Esophagus muscularis mucosa (tissue), 4 donors: Measurements from ENCODE around the gene KLHL14. TPM values are rescaled to one million over a fixed set of nuclear protein-coding genes. Genes with fewer than 3 reads are reported as not detected.
A peak's percentile ranks its signal among the peaks of the same experiment; 100 is the strongest.

Experiments
- DNase-seq: peaks from one replicate; pipeline ENCODE4 v3.0.0-alpha.2; 2017; ENCODE audit errors: extremely low spot score
- H3K27ac ChIP-seq, 4 donors: fragments of 200-600 bp; sonication (generic); replicated peaks in 1 of 4; 1 replicate in 3 of 4; 2 replicates in 1 of 4; pipeline ENCODE4 v1.5.1; 2016 to 2019; ENCODE audit warnings: mild to moderate bottlenecking in 1 of 4
- H3K27me3 ChIP-seq, 4 donors: fragments of 200-600 bp; sonication (generic); one replicate each; pipeline versions ENCODE4 v1.5.1 to v1.6.0; 2016 to 2019
- H3K36me3 ChIP-seq, 4 donors: fragments of 200-600 bp; sonication (generic); one replicate each; pipeline ENCODE4 v1.5.1; 2016 to 2019
- H3K4me1 ChIP-seq, 4 donors: fragments of 200-600 bp; sonication (generic); one replicate each; pipeline ENCODE4 v1.5.1; 2016 to 2019
- H3K4me3 ChIP-seq, 4 donors: fragments of 200-600 bp; sonication (generic); 1 replicate in 2 of 4; 2 replicates in 2 of 4; pipeline ENCODE4 v1.5.1; 2016 to 2019; ENCODE audit warnings: mild to moderate bottlenecking in 4 of 4, moderate library complexity in 1 of 4
- H3K9me3 ChIP-seq, 4 donors: fragments of 200-600 bp; sonication (generic); 1 replicate in 3 of 4; 2 replicates in 1 of 4; pipeline ENCODE4 v1.5.1; 2016 to 2019
- EP300 ChIP-seq: sonication (generic); formaldehyde crosslinking; IDR thresholded peaks from one replicate; pipeline ENCODE4 v1.6.1; 2017; ENCODE audit warnings: antibody characterized with exemption
- POLR2A ChIP-seq: fragments of 450-650 bp; IDR thresholded peaks from one replicate; pipeline ENCODE4 v1.6.1; 2017; ENCODE audit warnings: antibody characterized with exemption, moderate library complexity, mild to moderate bottlenecking, low read depth
- POLR2AphosphoS5 ChIP-seq, 2 donors: sonication (generic); formaldehyde crosslinking; IDR thresholded peaks; one replicate each; pipeline ENCODE4 v1.6.1; 2017; ENCODE audit warnings: antibody characterized with exemption in 2 of 2
- WGBS: methylation state at CpG from one replicate; pipeline ENCODE4 v1.1.5; 2018; 5-methylcytosine and 5-hydroxymethylcytosine counted together
- intact Hi-C: fragments of 100-400 bp; cut with DNase I; formaldehyde crosslinking; loops from one replicate; pipeline ENCODE4 v1.15.1; 2023
- total RNA-seq, 4 donors: library from RNA; depleted of rRNA; stranded (reverse); fragments of >200 nt; gene quantifications; one replicate each; pipeline versions ENCODE4 v1.1.0 to v1.2.1, GENCODE V29; 2016
- TF ChIP-seq, protein P1 (sequence below), 3 experiments: fragments of 200-600 bp in 2 of 3; fragments of 450-650 bp in 1 of 3; sonication (generic) in 2 of 3; IDR thresholded peaks; one replicate each; pipeline ENCODE4 v1.5.1; 2017 to 2019; ENCODE audit warnings: antibody characterized with exemption in 3 of 3, mild to moderate bottlenecking in 2 of 3, moderate library complexity in 1 of 3

Gene KLHL14
- total RNA-seq, 4 donors from 2014 or later, result 0.06 to 0.50 (median 0.26) TPM; not detected in 1

GRCh38 chr18:32771169-32771751 is 1.6 kb downstream of the KLHL14 start:
- Histone ChIP-seq H3K4me1 (peaks cover 19 to 37% (median 30%) of the 10 kb centered on the region in 4 donors), H3K4me3 (peak overlapping the region; percentile 43 to 60 (median 50)), H3K27ac (no peak overlapping the region), H3K9me3 (no peaks in the 10 kb centered on the region), H3K36me3 (no peaks in the 10 kb centered on the region), H3K27me3 (peaks cover 0 to 58% (median 32%) of the 10 kb centered on the region in 4 donors)
- intact Hi-C loops, result no loop called here
- under 1% methylated on average over 16 of the region's 37 CpGs for WGBS
- TF ChIP-seq, protein P1, sequence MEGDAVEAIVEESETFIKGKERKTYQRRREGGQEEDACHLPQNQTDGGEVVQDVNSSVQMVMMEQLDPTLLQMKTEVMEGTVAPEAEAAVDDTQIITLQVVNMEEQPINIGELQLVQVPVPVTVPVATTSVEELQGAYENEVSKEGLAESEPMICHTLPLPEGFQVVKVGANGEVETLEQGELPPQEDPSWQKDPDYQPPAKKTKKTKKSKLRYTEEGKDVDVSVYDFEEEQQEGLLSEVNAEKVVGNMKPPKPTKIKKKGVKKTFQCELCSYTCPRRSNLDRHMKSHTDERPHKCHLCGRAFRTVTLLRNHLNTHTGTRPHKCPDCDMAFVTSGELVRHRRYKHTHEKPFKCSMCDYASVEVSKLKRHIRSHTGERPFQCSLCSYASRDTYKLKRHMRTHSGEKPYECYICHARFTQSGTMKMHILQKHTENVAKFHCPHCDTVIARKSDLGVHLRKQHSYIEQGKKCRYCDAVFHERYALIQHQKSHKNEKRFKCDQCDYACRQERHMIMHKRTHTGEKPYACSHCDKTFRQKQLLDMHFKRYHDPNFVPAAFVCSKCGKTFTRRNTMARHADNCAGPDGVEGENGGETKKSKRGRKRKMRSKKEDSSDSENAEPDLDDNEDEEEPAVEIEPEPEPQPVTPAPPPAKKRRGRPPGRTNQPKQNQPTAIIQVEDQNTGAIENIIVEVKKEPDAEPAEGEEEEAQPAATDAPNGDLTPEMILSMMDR (IDR thresholded peaks at IDR 0.05), result no peak
- no peak for TF ChIP-seq EP300
- TF ChIP-seq POLR2A, result no peak
- no peak for TF ChIP-seq POLR2AphosphoS5 (IDR thresholded peaks at IDR 0.05)
- no peak for DNase-seq

GRCh38 chr18:32770666-32771168 is 2.1 kb downstream of the KLHL14 start:
- H3K9me3 ChIP-seq, result no peaks in the 10 kb centered on the region
- no peaks in the 10 kb centered on the region for H3K36me3 ChIP-seq
- H3K4me3 ChIP-seq, result peak overlapping the region; percentile 43 to 60 (median 50)
- no peak for DNase-seq
- peaks cover 19 to 37% (median 30%) of the 10 kb centered on the region in 4 donors for H3K4me1 ChIP-seq
- H3K27me3 ChIP-seq, result peaks cover 0 to 58% (median 32%) of the 10 kb centered on the region in 4 donors
- no peak overlapping the region for H3K27ac ChIP-seq
- WGBS, result under 1% methylated on average over 25 of the region's 34 CpGs
- TF ChIP-seq POLR2AphosphoS5 (IDR thresholded peaks at IDR 0.05), result no peak
- no peak for TF ChIP-seq EP300
- TF ChIP-seq, protein P1 (IDR thresholded peaks at IDR 0.05), result no peak
- TF ChIP-seq POLR2A, result no peak
- intact Hi-C loops, result no loop called here

DNA sequence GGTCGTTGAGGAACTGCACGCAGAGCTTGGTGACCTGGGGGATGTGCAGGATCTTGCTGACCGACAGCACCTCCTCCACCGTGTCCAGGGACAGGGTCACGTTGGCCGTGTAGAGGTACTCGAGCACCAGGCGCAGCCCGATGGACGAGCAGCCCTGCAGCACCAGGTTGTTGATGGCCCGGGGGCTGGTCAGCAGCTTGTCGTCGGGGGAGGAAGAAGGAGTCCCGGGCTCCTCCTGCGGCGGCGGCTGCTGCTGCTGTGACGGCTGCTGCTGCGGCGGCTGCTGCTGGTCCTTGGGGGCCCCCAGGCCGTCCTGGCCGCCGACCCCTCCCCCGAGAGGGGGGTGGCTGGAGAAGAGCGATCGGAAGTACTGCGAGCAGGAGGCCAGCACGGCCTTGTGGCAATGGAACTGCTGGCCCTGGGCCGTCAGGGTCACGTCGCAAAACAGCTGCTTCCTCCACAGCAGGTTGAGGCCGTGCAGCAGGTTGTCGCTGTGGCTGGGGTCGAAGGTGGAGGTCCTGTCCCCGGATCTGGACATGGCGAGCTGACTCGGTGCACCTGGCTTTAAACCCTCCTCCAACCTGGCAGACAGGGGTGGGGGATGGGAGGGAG is 2.7 kb downstream of the KLHL14 start:
- peak overlapping the region; percentile 43 to 60 (median 50) for H3K4me3 ChIP-seq

DNA sequence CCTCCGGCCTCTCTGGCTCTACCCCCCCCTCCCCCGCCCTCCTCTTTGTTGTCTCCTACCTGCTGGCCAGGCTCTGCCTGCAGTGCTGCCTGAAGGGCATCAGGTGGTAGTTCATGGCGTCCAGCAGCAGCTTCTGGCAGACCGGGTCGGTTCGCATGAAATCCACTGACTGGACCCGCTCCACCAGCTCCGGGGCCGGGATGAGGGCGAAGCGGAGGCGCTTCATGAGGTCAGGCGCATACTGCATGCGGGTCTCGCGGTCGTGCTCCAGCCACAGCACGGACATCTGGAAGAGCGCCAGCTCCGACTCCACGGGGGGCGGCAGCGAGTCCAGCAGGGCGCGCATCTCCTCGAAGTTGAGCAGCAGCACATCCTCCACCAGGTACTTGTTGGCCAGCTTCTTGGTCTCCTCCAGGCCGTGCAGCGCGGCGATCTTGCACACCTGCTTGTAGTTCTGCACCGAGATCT is 3.2 kb downstream of the KLHL14 start:
- H3K9me3 ChIP-seq, result no peaks in the 10 kb centered on the region
- no peaks in the 10 kb centered on the region for H3K36me3 ChIP-seq
- no CpG with 5 or more reads among the region's 31 CpGs for WGBS
- intact Hi-C loops, result no loop called here
- DNase-seq, result no peak
- H3K27ac ChIP-seq, result no peak overlapping the region
- no peak for TF ChIP-seq POLR2AphosphoS5 (IDR thresholded peaks at IDR 0.05)
- peak overlapping the region; percentile 43 to 60 (median 50) for H3K4me3 ChIP-seq
- peaks cover 19 to 37% (median 30%) of the 10 kb centered on the region in 4 donors for H3K4me1 ChIP-seq
- peaks cover 0 to 58% (median 32%) of the 10 kb centered on the region in 4 donors for H3K27me3 ChIP-seq

More for the DNA sequence above, 2.7 kb downstream of the KLHL14 start:
- TF ChIP-seq, protein P1 (IDR thresholded peaks at IDR 0.05), result no peak
- no peak for TF ChIP-seq EP300
- no peak for TF ChIP-seq POLR2AphosphoS5 (IDR thresholded peaks at IDR 0.05)
- TF ChIP-seq POLR2A, result no peak
- H3K36me3 ChIP-seq, result no peaks in the 10 kb centered on the region
- H3K9me3 ChIP-seq, result no peaks in the 10 kb centered on the region
- no peak overlapping the region for H3K27ac ChIP-seq
- intact Hi-C loops, result no loop called here
- 4% methylated on average over 14 of the region's 37 CpGs for WGBS
- H3K27me3 ChIP-seq, result peaks cover 0 to 58% (median 32%) of the 10 kb centered on the region in 4 donors
- DNase-seq, result no peak
- H3K4me1 ChIP-seq, result peaks cover 19 to 37% (median 30%) of the 10 kb centered on the region in 4 donors

- Histone ChIP-seq H3K9me3 (no peaks in the 10 kb centered on the region), H3K27ac (no peak overlapping the region), H3K36me3 (no peaks in the 10 kb centered on the region), H3K4me1 (peaks cover 19 to 37% (median 30%) of the 10 kb centered on the region in 4 donors), H3K4me3 (peak overlapping the region in 1 of 4 donors; percentile 51), H3K27me3 (peaks cover 0 to 58% (median 32%) of the 10 kb centered on the region in 4 donors)
- DNase-seq, result no peak
- intact Hi-C loops, result no loop called here
- 47% methylated on average over 8 of the region's 8 CpGs for WGBS
- no peak for TF ChIP-seq POLR2AphosphoS5 (IDR thresholded peaks at IDR 0.05)
- TF ChIP-seq POLR2A, result no peak
- TF ChIP-seq EP300, result no peak
- TF ChIP-seq, protein P1 (IDR thresholded peaks at IDR 0.05), result no peak
Measured at GRCh38 chr18:32769071-32769585, 3.7 kb downstream of the KLHL14 start.
